ENCODE data around the gene SP140L.
"Not testable (repeated sequence)": the region's sequence is repeated elsewhere in the genome, so short reads cannot be mapped to it uniquely, and the experiment has no call there.

SP140L gene

DNA sequence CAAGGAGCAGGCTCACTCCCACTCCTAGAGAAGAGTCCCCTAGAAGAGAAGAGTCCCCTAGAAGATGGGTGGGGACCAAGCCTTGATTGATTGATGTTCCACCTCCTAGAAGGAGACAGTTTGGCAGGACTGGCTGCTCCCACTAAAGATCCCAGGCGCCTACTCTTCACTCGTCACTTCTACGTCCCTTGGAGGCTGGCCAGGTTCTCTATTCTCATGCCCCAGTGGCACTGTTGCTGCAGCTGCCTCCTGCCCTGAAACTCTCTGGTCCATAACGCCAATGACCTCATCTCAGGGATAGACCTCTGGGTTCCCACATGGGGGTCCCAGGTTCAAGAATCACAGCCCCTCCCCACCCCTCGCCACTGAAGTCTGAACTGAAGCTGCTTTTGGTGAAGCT, 2.5 kb upstream of the SP140L start:
- DNase-seq: no peak

DNA sequence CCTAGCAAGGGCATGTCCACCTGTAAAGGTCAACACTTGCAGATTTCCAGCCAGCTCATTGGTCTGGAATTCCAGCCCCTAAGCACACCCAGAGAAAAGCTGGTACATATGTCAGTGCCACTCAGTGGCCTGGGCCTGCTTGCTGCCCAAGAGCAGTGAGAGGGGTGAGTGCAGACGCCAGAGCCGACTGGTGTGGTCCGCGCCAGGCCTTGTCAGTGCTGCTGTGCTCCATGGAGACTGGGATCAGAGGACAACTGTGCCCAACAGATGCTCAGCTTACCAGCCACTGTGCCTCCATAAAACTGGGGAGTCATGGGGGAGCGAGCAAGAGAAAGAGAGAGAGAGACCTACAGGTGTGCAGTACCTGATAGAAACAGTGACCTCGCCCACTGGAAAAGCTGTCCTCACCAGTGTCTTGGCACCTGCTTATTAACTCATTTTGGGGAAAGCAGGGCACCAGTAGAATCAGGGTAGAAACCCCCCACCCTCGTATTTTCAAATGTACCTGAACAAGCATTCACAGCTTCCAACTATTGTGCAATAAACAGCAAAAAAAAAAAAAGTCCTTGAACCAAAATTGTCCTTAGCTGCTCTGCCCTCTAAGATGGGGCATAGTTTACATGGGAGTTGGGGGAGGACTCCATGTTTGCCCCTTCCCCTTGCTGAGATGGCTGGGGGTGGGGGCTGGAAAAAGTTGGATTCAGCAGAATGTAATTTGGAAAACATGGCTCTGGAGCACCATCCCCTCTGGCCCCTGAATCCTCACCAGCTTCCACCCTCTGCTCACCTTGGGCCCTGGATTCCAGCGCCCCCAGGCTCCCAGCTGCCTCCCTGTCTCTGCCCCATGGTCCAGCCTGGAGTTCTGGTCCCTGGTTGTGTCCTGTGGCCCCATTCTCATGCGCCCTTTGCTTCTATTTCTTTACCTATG, 1.4 kb upstream of the SP140L start:
- DNase-seq: no peak

DNA sequence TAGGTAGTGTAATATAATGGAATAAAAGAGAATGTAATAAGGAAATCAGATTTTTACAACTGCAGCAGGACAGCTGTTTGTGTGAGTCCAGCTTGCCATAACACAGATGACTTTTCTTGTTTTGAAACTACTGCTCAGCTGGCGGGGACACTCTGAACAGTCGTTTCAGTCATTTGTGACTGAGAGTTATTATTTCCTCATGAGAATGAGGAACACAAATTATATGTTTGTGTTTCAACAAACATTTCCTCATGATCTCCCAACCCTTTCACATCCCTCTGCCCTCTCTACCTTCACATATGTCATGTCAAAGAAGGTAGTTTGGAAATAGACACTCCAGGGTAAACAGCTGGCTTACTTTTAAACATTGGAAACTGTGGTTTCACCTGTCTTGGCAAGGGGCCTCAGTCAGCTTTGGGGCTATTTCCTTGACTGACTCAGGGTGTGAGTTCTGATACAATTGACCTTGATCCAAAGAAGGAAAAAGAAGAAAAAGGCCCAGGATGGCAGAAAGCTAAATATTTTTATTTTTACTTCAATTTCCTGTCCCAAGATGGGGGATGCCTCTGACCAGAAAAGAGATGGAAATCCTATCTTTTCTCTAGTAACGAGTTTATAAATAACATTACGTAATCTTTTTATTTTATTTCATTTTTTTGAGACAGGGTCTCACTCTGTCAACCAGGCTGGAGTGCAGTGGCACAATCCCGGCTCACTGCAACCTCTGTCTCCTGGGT, 593 bp downstream of the SP140L start:
- DNase-seq: no peak

DNA sequence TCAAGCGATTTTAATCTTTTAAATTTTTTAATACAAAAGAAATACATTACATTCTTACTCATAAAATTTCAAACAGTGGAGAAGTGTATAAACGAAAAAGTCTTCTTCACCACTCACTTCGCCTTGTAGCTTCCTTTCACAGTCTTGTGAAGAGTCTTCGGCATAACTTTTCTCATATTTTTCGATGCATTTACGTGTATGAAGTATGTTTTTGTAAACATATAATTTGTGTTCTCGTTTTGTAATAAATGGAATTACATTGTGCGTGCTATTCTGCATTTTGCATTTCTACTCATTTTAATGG, 1.1 kb downstream of the SP140L start:
- DNase-seq: no peak

DNA sequence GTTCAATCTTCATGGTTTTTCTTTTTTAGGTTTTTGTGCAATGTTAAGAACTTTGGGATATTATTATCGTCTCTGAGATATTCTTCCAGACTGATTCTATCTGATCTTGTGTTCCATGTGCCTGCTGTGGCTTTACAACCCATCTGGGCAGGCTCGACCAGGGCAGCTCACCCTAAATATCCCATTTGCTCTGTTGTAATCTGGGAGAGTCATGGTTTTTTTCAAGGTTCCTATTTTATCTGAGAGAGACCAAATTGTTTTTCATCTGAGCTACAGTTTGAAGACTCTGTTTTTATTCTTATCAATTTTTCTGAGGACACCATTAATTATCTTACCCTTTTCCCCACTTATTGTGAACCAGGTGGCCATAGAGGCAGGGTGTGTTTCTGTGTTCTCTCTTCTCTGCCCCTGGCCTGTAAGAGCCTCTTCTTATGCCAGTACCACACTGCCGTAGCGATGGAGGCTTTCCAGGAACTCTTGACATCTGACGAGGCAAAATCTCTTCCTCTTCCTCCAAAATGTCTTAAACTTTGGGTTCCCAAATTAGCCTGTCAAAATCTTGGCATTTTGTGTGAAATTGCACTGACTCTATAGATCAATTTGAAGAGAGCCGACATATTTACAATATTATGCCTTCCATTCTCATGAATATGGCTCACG, 3.1 kb downstream of the SP140L start:
- DNase-seq: no peak

DNA sequence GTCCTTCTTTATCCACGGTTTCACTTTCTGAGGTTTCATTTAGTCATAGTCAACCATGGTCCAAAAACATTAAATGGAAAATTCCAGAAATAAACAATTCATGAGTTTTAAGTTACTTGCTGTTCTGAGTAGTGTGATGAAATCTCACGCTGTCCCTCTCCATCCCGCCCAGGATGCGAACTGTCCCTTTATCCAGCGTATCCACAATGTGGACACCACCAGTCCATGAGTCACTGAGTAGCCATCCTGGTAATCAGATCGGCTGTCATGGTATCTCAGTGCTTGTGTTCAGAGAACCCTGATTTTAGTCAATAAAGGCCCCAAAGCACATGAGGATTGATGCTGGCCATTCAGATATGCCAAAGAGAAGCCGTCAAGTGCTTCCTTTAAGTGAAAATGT, 3.7 kb downstream of the SP140L start:
- DNase-seq: no peak

DNA sequence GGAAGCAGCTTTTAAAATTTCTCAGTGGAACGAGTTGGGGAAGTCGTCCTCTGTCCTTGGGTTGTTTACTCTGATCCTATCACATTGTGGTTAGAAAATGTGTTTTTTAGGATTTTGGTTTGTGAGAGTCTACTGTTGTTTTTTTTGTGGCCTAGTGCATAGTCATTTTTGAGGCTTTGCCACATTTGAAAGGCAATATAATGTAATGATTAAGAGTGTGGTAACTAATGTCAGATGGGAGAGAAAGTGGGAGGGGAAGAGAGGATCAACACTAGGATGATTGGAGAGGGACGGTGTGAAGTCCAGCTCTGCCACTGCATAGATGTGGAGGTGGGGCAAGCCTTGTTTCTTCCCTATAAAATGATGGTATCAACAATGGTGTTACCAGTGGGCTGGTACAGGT, 8.5 kb downstream of the SP140L start:
- no peak for DNase-seq

DNA sequence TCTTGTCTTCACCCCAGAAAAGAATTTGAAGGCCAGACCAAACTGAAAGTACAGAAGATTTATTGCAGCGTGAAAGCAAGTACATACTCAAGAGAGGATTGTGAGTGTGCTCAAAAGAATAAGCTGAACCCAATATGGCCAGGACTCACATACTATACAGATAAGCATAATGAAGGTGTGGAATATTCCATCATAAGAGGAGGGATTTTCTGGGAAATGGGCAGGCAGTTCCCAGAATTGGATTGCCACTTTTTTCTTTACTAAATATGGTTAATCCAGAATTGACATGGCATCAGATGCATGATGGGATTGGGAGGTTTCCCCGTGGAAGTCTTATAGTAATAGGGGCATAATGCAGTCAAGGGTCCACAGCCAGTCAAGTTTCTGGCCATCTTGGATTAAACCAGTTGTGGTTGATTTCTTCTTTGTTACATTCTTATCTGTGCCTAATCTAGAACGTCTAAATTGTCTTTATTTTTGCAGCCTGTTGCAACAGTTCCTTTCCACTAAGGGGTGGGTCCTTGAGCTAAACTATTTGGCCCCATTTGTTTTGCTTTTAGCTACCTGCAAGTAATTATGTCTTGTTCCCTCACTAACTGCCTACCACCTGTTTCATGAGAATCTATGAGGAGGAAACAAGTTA, 9.0 kb downstream of the SP140L start:
- no peak for DNase-seq

DNA sequence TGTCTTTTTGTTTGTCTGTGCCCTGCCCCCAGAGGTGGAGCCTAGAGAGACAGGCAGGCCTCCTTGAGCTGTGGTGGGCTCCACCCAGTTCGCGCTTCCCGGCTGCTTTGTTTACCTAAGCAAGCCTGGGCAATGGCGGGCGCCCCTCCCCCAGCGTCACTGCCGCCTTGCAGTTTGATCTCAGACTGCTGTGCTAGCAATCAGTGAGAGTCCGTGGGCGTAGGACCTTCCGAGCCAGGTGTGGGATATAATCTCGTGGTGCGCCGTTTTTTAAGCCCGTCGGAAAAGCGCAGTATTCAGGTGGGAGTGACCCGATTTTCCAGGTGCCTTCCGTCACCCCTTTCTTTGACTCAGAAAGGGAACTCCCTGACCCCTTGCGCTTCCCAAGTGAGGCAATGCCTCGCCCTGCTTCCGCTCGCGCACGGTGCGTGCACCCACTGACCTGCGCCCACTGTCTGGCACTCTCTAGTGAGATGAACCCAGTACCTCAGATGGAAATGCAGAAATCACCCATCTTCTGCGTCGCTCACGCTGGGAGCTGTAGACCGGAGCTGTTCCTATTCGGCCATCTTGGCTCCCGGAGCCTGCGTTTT, 15.0 kb downstream of the SP140L start:
- not testable (repeated sequence) for DNase-seq

DNA sequence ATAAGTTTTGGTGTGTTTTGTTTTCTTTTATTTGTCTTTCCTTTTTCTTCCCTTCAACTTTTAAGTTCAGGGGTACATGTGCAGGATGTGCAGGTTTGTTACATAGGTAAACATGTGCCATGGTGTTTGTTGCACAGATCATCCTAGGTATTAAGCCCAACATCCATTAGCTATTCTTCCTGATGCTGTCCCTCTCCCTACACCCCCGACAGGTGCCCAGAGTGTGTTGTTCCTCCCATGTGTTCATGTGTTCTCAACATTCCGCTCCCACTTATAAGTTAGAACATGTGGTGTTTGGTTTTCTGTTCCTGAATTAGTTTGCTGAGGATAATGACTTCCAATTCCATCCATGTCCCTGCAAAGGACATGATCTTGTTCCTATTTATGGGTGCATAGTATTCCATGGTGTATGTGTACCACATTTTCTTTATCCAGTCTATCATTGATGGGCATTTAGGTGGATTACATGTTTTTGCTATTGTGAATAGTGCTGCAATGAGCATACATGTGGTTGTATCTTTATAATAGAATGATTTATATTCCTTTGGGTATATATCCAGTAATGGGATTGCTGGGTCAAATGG, 16.1 kb downstream of the SP140L start:
- DNase-seq: not testable (repeated sequence)

DNA sequence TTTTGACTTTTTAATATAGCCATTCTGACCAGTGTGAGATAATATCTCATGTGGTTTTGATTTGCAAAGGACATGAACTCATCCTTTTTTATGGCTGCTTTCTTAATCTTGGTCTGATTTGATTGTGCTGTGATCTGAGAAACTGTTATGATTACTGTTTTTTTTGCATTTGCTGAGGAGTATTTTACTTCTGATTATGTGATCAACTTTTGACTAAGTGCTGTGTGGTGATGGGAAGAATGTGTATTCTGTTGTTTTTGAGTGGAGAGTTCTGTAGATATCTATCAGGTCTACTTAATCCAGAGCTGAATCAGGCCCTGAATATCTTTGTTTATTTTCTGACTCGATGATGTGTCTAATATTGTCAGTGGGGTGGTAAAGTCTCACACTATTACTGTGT, 16.8 kb downstream of the SP140L start:
- no peak for DNase-seq

DNA sequence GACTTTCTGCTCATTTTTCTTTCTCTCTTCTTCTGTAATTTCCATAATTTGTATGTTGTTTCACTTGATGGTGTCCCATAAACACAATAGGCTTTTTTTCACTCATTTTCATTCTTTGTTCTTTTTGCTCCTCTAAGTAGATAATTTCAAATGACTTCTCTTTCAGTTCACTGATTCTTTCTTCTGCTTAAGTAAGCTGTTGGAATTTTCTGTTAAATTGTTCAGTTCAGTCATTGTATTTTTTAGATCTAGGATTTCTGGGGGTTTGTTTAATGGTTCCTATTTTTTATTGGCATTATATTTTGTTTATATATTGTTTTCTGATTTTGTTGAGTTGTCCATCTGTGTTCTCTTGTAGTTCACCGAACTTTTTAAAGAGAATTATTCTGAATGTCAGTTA, 19.5 kb downstream of the SP140L start:
- DNase-seq: no peak

DNA sequence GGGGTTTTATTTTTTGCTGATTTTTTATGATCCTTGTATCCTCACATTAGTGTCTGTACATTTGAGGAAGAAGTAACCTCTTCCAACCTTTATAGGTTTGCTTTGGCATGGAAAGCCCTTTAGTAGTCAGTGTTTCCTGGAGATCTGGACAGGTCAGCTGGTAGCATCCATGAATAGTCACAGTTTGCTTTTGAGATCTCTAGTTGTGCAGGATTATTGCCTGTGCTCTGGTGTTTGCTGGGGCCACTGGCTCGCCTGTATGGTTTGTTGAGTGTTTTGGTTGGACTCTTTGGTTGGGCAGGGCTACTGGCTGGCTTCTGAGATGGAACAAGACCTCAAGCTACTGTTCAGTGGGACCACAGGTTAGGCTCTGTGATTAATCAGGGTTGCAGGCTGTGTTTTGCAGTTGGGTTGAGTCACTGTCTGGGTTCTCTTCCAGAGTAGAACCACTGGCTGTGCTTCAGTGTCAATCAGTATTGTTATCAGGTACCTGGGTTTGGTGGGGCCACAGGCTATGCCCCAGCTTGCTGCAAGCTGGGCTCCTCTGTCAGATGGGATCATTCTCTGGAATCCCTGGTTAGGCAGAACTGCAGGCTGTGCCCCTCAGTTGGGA, 20.0 kb downstream of the SP140L start:
- DNase-seq: no peak

DNA sequence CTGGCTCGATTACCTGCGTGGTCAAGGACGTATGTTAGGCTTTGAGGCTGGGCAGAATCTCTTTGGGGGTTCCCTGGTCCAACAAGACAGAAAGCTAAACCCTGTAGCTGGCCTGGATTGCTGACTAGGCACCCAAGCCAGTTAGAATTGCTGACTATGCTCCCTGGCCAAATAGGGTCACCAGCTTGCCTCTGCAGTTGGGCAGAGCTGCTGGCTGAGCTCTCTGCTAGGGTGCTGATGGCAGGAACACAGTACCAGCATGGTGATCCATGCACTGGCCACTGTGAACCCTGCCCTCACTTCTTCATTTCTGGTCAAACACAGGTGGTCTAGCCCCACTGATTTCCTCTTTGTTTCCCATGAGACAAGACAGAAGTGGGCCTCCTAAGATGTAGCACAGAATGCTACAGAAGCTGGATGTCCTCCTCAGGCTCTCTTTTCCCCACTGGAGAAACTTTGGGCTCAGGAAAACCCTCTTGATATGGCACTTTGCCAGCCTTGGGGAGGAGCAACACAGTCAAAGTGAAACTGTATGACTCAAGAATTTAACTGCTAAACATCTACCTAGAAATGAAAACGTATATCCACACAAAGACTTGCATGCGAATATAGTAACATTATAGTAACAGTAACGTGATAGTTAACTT, 20.8 kb downstream of the SP140L start:
- DNase-seq: no peak

DNA sequence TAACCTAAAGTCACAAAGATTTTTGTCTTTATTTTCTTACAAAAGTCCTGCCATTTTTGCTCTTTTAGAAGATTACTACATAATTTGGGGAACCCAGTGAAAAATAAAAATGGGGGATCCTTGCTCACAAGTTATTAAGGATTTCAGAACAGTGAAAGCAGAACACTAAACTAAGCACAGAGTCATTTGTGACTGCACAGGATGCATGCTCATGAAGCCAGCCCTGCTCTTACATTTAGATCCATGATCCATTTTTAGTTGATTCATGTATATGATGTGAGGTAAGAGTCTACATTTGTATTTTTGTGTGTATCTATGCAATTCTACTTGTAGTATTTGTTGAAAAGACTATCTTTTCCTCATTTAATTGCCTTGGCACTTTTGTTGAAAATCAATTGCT, 21.8 kb downstream of the SP140L start:
- DNase-seq: no peak

DNA sequence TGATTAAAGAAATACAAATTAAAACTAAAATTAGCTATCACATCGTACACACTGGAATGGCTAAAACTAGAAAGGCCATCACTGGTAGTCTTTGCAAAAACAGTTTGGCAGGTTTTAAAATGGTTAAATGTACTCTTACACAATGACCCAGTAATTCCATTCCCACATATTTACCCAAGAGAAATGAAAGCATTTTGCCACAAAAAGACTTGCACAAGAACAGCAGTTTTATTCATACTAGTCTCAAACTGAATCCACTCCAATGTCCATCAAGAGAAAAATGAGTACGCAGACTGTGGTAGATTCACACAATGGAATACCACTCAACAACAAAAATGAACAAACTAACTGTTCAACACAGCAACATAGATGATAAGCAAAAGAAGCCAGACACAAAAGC, 29.1 kb downstream of the SP140L start:
- no peak for DNase-seq

DNA sequence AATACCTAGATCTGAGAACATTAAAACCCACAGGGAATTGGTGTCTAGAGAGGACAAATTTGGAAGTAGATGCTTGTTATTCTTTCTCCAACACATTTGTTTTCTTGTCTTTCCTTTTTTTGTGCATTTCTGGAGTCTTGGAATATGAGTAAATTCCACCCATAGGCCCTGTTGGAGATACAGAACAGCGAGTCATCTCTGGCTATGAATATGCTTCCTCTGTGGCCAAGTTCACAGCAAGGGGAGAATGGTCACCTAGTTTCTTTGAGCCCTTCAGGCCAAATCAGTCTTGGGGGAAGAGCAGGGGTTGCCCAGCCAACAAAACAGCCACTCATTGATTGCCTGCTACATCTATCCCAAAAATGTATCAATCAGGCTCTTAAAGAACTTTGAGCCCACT, 31.3 kb downstream of the SP140L start:
- no peak for DNase-seq

DNA sequence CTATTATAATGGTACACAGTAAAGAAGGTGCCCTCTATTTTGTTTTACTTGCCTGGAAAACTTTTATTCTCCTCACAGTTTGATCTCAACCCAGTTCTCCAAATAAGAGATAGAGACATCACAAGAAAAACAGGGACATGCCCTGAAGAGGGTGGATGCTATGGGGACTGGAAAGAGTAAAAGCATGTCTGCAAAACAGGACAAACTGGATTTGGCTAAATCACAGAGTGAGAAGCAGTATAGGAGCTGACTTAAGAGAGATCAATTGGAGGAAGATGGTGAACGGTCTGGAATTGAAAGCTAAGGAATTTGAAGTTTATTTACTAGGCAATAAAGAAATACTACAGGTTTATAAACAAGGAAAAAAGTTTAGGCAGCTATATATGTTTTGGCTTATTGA, 33.0 kb downstream of the SP140L start:
- DNase-seq: no peak

DNA sequence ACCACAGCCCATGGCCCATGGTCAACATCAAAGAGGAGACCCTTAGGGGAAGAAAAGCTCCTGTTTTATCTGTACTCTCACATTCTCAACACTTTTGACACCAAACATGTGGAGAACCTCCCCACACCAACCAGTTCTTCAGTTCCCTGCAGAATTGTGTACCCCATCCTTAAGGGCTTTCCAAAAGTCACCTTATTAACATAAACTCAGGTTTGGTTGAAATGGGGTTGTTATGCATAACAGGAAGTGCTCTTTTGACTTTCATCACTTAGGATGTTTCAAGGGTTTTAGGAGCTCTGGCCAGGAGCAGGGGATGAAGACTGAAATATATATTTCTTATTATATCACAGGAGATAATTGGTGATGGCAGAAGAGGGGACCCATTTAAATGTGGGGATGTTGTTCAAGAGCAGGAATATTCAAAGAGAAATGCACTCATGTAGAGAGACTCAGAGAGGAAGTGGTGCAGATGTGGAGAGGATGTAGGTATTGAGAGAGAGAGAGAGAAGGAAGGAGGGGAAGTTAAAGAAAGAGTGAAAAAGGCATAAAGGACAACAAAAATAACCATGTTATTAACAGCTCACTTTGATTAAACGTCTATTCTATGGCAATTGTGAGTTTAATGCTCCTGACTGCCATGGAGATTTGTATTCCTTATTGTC, 35.2 kb downstream of the SP140L start:
- no peak for DNase-seq

DNA sequence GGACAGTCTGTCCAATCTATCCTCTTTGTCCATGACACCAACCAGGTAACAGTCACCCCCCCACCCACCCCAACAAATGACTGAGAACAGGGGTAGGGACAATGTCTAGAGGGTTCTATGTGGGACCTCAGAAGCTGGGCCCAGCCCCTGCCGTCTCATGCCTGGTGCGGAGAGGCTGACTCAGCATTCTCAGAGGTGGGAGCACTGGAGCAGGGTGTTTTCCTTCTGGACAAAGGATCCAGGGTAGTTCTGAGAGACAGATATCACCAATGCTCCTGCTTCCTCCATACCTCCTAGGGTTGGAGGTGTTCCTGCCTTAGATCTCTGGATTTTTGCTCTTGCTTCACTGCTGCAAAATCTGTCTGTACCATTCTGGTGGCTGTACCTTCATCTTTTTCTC, 55.1 kb downstream of the SP140L start:
- no peak for DNase-seq

DNA sequence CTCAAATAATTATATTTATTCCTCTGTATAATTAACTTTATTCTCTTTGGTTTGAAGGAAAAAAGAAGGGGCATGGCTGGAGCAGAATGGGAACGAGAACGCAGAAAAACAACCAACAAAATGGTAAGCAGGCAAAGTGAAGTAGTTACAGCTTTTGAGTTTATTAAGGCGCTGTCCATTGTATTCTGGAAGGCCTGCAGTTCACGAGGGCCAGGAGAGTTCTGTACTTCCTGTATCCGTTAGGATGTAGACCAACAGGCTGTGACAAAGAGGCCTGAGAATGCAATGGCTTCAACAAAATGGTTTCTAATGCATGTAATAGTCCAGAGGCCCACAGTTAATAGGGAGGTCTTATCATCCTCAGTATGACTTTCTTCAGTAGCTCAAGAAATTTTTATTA, 56.5 kb downstream of the SP140L start:
- DNase-seq: no peak
